Hepatocyte (in vitro differentiated cells): ENCODE data around the gene C7orf25.

Experiments
- EZH2 ChIP-seq: fragments of 200-600 bp; sonication (generic); IDR thresholded peaks from 2 replicates; pipeline ENCODE4 v1.6.1; 2016; ENCODE audit warnings: antibody characterized with exemption, mild to moderate bottlenecking, borderline replicate concordance
- TF ChIP-seq, protein P1 (sequence below): fragments of 200-600 bp; sonication (generic); IDR thresholded peaks from 2 replicates; pipeline ENCODE4 v1.5.1; 2016; ENCODE audit warnings: antibody characterized with exemption, mild to moderate bottlenecking; ENCODE audit not compliant: poor library complexity

DNA sequence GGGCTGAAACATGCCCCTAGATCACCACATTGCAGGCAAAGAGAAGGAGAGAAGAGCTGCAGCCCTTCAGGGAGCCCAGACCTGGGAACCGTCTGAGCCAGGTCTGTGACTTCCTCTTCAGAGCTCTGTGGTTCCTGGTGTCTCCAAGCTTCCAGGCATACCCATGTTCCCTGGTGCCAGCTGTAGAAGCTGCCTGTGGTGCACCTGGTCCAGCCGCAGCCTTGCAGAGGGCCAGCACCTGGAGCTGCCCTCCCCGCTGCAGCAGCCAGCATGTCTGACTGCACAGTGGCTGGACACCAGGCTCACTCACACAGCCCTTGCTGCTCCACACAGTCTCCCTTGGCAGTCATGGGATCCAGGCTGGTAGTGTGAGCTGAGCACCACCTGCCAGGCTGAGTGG is 33.6 kb downstream of the C7orf25 start:
- TF ChIP-seq, protein P1, sequence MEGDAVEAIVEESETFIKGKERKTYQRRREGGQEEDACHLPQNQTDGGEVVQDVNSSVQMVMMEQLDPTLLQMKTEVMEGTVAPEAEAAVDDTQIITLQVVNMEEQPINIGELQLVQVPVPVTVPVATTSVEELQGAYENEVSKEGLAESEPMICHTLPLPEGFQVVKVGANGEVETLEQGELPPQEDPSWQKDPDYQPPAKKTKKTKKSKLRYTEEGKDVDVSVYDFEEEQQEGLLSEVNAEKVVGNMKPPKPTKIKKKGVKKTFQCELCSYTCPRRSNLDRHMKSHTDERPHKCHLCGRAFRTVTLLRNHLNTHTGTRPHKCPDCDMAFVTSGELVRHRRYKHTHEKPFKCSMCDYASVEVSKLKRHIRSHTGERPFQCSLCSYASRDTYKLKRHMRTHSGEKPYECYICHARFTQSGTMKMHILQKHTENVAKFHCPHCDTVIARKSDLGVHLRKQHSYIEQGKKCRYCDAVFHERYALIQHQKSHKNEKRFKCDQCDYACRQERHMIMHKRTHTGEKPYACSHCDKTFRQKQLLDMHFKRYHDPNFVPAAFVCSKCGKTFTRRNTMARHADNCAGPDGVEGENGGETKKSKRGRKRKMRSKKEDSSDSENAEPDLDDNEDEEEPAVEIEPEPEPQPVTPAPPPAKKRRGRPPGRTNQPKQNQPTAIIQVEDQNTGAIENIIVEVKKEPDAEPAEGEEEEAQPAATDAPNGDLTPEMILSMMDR, result no peak
- TF ChIP-seq EZH2, result no peak
